ENCODE results near the gene CERS4. TPM values are rescaled to one million over a fixed set of nuclear protein-coding genes. Genes with fewer than 3 reads are reported as not detected.

CERS4 gene
- total RNA-seq, 1 experiment from 2014 or later: 66.9 TPM

- peaks cover 23% of the 10 kb centered on the region for H3K4me1 ChIP-seq
- Mint-ChIP-seq H3K4me1 (ENCODE audit: low read depth, unreplicated experiment) (peaks cover 18% of the 10 kb centered on the region), H3K36me3 (ENCODE audit: insufficient read depth, unreplicated experiment) (peaks cover 27% of the 10 kb centered on the region), H3K27ac (ENCODE audit: unreplicated experiment) (no peak overlapping the region), H3K9me3 (ENCODE audit: unreplicated experiment) (peaks cover 10% of the 10 kb centered on the region), H3K27me3 (ENCODE audit: insufficient read depth, unreplicated experiment) (no peaks in the 10 kb centered on the region), H3K4me3 (ENCODE audit: unreplicated experiment) (no peak overlapping the region)
- H3K27me3 ChIP-seq (replicated peaks; ENCODE audit: control insufficient read depth, insufficient read depth, low read length): no peaks in the 10 kb centered on the region
- no peaks in the 10 kb centered on the region for H3K36me3 ChIP-seq (ENCODE audit: control insufficient read depth, insufficient read depth, low read length)
- intact Hi-C loops (cut with micrococcal nuclease; ENCODE audit: unreplicated experiment): loop anchor here (5.0 kb wide), 1 partner anchor 41 kb away; the partner anchor contains the start of gene CERS4
- H3K9me3 ChIP-seq: no peaks in the 10 kb centered on the region
- no peak for DNase-seq
- TF ChIP-seq CTCF (IDR thresholded peaks at IDR 0.05; ENCODE audit: insufficient read depth in 1 of 2, low read depth in 1 of 2, low read length in 1 of 2, severe bottlenecking in 1 of 2, unreplicated experiment in 1 of 2): no peak
- CTCF ChIA-PET: no interaction called here
- POLR2A ChIA-PET: no interaction called here
- H3K4me3 ChIP-seq (ENCODE audit: low read depth, low read length): no peak overlapping the region
- no TSS peak for BruUV-seq (replicated peaks)
These were observed 39.5 kb downstream of the CERS4 start for GRCh38 chr19:8248348-8249328.

- intact Hi-C loops (cut with micrococcal nuclease; ENCODE audit: unreplicated experiment): no loop called here
- ChIA-PET POLR2A (no interaction called here), CTCF (interaction anchor here (2.2 kb wide), 1 partner anchor 92 kb away, joined by 9 read pairs; no protein-coding TSS in a partner anchor)
- Histone ChIP-seq H3K4me3 (ENCODE audit: low read depth, low read length) (no peak overlapping the region), H3K36me3 (ENCODE audit: control insufficient read depth, insufficient read depth, low read length) (no peaks in the 10 kb centered on the region; the same call in 1 of the 2 replicates), H3K27me3 (replicated peaks; ENCODE audit: control insufficient read depth, insufficient read depth, low read length) (no peaks in the 10 kb centered on the region), H3K9me3 (no peaks in the 10 kb centered on the region), H3K4me1 (peaks cover 12% of the 10 kb centered on the region; the same call in 1 of the 2 replicates)
- H3K4me3 Mint-ChIP-seq (ENCODE audit: unreplicated experiment): no peak overlapping the region
- no peak overlapping the region for H3K27ac Mint-ChIP-seq (ENCODE audit: unreplicated experiment)
- H3K4me1 Mint-ChIP-seq (ENCODE audit: low read depth, unreplicated experiment): peaks cover 7% of the 10 kb centered on the region
- no TSS peak for BruUV-seq (replicated peaks)
- DNase-seq: no peak
- H3K36me3 Mint-ChIP-seq (ENCODE audit: insufficient read depth, unreplicated experiment): peaks cover 34% of the 10 kb centered on the region
- no peak for TF ChIP-seq CTCF (IDR thresholded peaks at IDR 0.05; ENCODE audit: insufficient read depth in 1 of 2, low read depth in 1 of 2, low read length in 1 of 2, severe bottlenecking in 1 of 2, unreplicated experiment in 1 of 2)
- H3K27me3 Mint-ChIP-seq (ENCODE audit: insufficient read depth, unreplicated experiment): no peaks in the 10 kb centered on the region
- H3K9me3 Mint-ChIP-seq (ENCODE audit: unreplicated experiment): peaks cover 10% of the 10 kb centered on the region
These were observed 41.4 kb downstream of the CERS4 start for GRCh38 chr19:8250596-8250995.

GRCh38 chr19:8251025-8251472, 41.9 kb downstream of the CERS4 start:
- Mint-ChIP-seq H3K9me3 (ENCODE audit: unreplicated experiment) (peaks cover 10% of the 10 kb centered on the region), H3K27ac (ENCODE audit: unreplicated experiment) (no peak overlapping the region), H3K36me3 (ENCODE audit: insufficient read depth, unreplicated experiment) (peaks cover 34% of the 10 kb centered on the region), H3K27me3 (ENCODE audit: insufficient read depth, unreplicated experiment) (no peaks in the 10 kb centered on the region), H3K4me3 (ENCODE audit: unreplicated experiment) (no peak overlapping the region), H3K4me1 (ENCODE audit: low read depth, unreplicated experiment) (peaks cover 7% of the 10 kb centered on the region)
- POLR2A ChIA-PET: no interaction called here
- H3K4me3 ChIP-seq (ENCODE audit: low read depth, low read length): no peak overlapping the region
- no peaks in the 10 kb centered on the region for H3K9me3 ChIP-seq
- no peaks in the 10 kb centered on the region; the same call in 1 of the 2 replicates for H3K36me3 ChIP-seq (ENCODE audit: control insufficient read depth, insufficient read depth, low read length)
- intact Hi-C loops (cut with micrococcal nuclease; ENCODE audit: unreplicated experiment): no loop called here
- CTCF ChIA-PET: interaction anchor here (2.2 kb wide), 1 partner anchor 92 kb away, joined by 9 read pairs; no protein-coding TSS in a partner anchor
- TF ChIP-seq CTCF (IDR thresholded peaks at IDR 0.05; ENCODE audit: insufficient read depth in 1 of 2, low read depth in 1 of 2, low read length in 1 of 2, severe bottlenecking in 1 of 2, unreplicated experiment in 1 of 2): no peak
- no peaks in the 10 kb centered on the region for H3K27me3 ChIP-seq (replicated peaks; ENCODE audit: control insufficient read depth, insufficient read depth, low read length)
- H3K4me1 ChIP-seq: peaks cover 11% of the 10 kb centered on the region; the same call in 1 of the 2 replicates
- no peak for DNase-seq
- BruUV-seq (replicated peaks): no TSS peak

Data from Caco-2 (cell line).